Measurements from ENCODE around the gene SMARCC2. TPM values are rescaled to one million over a fixed set of nuclear protein-coding genes. Genes with fewer than 3 reads are reported as not detected.

SMARCC2 gene
- total RNA-seq, 1 experiment from 2014 or later = 150 TPM

- H3K27ac Mint-ChIP-seq (ENCODE audit: unreplicated experiment) = no peak overlapping the region
- no peaks in the 10 kb centered on the region for H3K9me3 Mint-ChIP-seq (ENCODE audit: low read depth, unreplicated experiment)
- H3K27me3 Mint-ChIP-seq (ENCODE audit: unreplicated experiment) = no peaks in the 10 kb centered on the region
- TF ChIP-seq CTCF (IDR thresholded peaks at IDR 0.05; ENCODE audit: unreplicated experiment) = no peak
- DNase-seq = no peak
- peaks cover 25% of the 10 kb centered on the region for H3K36me3 Mint-ChIP-seq (ENCODE audit: insufficient read depth, unreplicated experiment)
- no peak overlapping the region for H3K4me3 Mint-ChIP-seq (ENCODE audit: low read depth, unreplicated experiment)
- H3K4me1 Mint-ChIP-seq (ENCODE audit: low read depth, unreplicated experiment) = no peaks in the 10 kb centered on the region
- intact Hi-C loops (cut with micrococcal nuclease; ENCODE audit: unreplicated experiment) = no loop called here
- no TSS peak for BruUV-seq (replicated peaks)
- CTCF ChIA-PET = no interaction called here
These were observed 44.1 kb downstream of the SMARCC2 start for GRCh38 chr12:56145217-56145616.

- no peaks in the 10 kb centered on the region for H3K9me3 Mint-ChIP-seq (ENCODE audit: low read depth, unreplicated experiment)
- H3K4me3 Mint-ChIP-seq (ENCODE audit: low read depth, unreplicated experiment) = no peak overlapping the region
- H3K27ac Mint-ChIP-seq (ENCODE audit: unreplicated experiment) = no peak overlapping the region
- CTCF ChIA-PET = interaction anchor here (0.6 to 0.7 kb wide), 2 partner anchors 16 to 335 kb away, joined by 3 read pairs; partner anchors contain the start of gene ESYT1
- no peak for DNase-seq
- H3K4me1 Mint-ChIP-seq (ENCODE audit: low read depth, unreplicated experiment) = no peaks in the 10 kb centered on the region
- BruUV-seq (replicated peaks) = no TSS peak
- intact Hi-C loops (cut with micrococcal nuclease; ENCODE audit: unreplicated experiment) = no loop called here
- TF ChIP-seq CTCF (IDR thresholded peaks at IDR 0.05; ENCODE audit: unreplicated experiment) = no peak
- peaks cover 38% of the 10 kb centered on the region for H3K36me3 Mint-ChIP-seq (ENCODE audit: insufficient read depth, unreplicated experiment)
- no peaks in the 10 kb centered on the region for H3K27me3 Mint-ChIP-seq (ENCODE audit: unreplicated experiment)
These were observed 45.4 kb downstream of the SMARCC2 start for GRCh38 chr12:56143870-56144269.

GRCh38 chr12:56143217-56143616 lies 46.1 kb downstream of the SMARCC2 start:
- intact Hi-C loops (cut with micrococcal nuclease; ENCODE audit: unreplicated experiment) = no loop called here
- no peak for DNase-seq
- Mint-ChIP-seq H3K27ac (ENCODE audit: unreplicated experiment) (no peak overlapping the region), H3K9me3 (ENCODE audit: low read depth, unreplicated experiment) (no peaks in the 10 kb centered on the region), H3K4me3 (ENCODE audit: low read depth, unreplicated experiment) (no peak overlapping the region), H3K4me1 (ENCODE audit: low read depth, unreplicated experiment) (no peaks in the 10 kb centered on the region), H3K36me3 (ENCODE audit: insufficient read depth, unreplicated experiment) (peaks cover 44% of the 10 kb centered on the region), H3K27me3 (ENCODE audit: unreplicated experiment) (no peaks in the 10 kb centered on the region)
- CTCF ChIA-PET = no interaction called here
- BruUV-seq (replicated peaks) = no TSS peak
- no peak for TF ChIP-seq CTCF (IDR thresholded peaks at IDR 0.05; ENCODE audit: unreplicated experiment)

- Mint-ChIP-seq H3K4me1 (ENCODE audit: low read depth, unreplicated experiment) (no peaks in the 10 kb centered on the region), H3K9me3 (ENCODE audit: low read depth, unreplicated experiment) (no peaks in the 10 kb centered on the region), H3K36me3 (ENCODE audit: insufficient read depth, unreplicated experiment) (peaks cover 44% of the 10 kb centered on the region), H3K27me3 (ENCODE audit: unreplicated experiment) (no peaks in the 10 kb centered on the region), H3K27ac (ENCODE audit: unreplicated experiment) (no peak overlapping the region), H3K4me3 (ENCODE audit: low read depth, unreplicated experiment) (no peak overlapping the region)
- CTCF ChIA-PET = interaction anchor here (0.7 kb wide), 1 partner anchor 92 kb away, joined by 3 read pairs; no protein-coding TSS in a partner anchor
- TF ChIP-seq CTCF (IDR thresholded peaks at IDR 0.05; ENCODE audit: unreplicated experiment) = no peak
- no peak for DNase-seq
- intact Hi-C loops (cut with micrococcal nuclease; ENCODE audit: unreplicated experiment) = no loop called here
- no TSS peak for BruUV-seq (replicated peaks)
These were observed 47.1 kb downstream of the SMARCC2 start for GRCh38 chr12:56141946-56142784.
